PC-9 (cell line): ENCODE results near the gene NPIPB9.
"Not testable (repeated sequence)": the region's sequence is repeated elsewhere in the genome, so short reads cannot be mapped to it uniquely, and the experiment has no call there.

Experiments
- EZH2 ChIP-seq: fragments of 200-600 bp; sonication (generic); IDR thresholded peaks from 2 replicates; pipeline ENCODE4 v1.8.0; 2017; ENCODE audit warnings: antibody characterized with exemption, low read depth
- TF ChIP-seq, protein P1 (sequence below): fragments of 200-600 bp; sonication (generic); conservative IDR thresholded peaks from 2 replicates; pipeline ENCODE4 v1.6.1; 2017; ENCODE audit warnings: mixed run types, antibody characterized with exemption, mild to moderate bottlenecking, moderate library complexity

DNA sequence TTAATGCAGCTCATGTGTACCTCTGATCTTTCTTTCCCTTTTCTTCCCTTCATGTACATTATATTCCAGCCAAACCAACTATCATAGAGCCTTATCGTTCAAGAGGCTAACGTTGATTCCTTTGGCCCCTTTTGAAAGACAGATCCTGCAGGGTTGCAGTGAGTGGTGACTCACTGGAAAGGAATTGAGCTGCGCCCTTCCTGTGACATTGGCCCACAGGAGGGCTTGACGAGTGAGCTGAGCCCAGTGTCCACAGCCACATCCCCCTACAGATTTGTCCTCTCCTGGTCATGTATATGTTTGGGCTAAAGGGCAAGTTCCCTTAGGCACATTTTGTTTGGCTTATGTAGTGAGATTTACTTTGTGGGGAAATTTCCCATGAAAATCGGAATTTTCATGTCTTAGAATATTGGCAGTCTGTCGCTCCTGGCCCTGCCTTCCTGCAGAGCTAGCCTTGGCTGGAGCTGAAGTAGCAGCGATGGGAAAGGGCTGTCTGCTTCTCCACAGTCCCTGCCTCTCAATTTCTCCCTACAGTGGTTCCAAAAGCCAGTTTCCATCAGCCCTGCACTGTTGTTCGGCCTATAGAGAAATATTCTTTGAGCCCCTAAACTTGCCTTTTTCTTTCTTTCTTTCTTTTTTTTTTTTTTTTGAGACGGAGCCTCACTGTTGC is 19.0 kb upstream of the NPIPB9 start:
- TF ChIP-seq, protein P1, sequence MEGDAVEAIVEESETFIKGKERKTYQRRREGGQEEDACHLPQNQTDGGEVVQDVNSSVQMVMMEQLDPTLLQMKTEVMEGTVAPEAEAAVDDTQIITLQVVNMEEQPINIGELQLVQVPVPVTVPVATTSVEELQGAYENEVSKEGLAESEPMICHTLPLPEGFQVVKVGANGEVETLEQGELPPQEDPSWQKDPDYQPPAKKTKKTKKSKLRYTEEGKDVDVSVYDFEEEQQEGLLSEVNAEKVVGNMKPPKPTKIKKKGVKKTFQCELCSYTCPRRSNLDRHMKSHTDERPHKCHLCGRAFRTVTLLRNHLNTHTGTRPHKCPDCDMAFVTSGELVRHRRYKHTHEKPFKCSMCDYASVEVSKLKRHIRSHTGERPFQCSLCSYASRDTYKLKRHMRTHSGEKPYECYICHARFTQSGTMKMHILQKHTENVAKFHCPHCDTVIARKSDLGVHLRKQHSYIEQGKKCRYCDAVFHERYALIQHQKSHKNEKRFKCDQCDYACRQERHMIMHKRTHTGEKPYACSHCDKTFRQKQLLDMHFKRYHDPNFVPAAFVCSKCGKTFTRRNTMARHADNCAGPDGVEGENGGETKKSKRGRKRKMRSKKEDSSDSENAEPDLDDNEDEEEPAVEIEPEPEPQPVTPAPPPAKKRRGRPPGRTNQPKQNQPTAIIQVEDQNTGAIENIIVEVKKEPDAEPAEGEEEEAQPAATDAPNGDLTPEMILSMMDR: not testable (repeated sequence)
- TF ChIP-seq EZH2: not testable (repeated sequence)
